Mesenchymal stem cell (in vitro differentiated cells and primary cell): Measurements from ENCODE around the gene TJP3.
"Not testable (repeated sequence)": the region's sequence is repeated elsewhere in the genome, so short reads cannot be mapped to it uniquely, and the experiment has no call there.

Experiments
- DNase-seq: peaks from one replicate; pipeline ENCODE4 v3.0.0-alpha.2; 2013
- H2AFZ ChIP-seq: one replicate; pipeline ENCODE4 v1.6.1; 2013; ENCODE audit warnings: low read depth, mild to moderate bottlenecking, control low read depth, inconsistent platforms, low read length, moderate library complexity
- H2AK5ac ChIP-seq: 2 replicates; pipeline ENCODE4 v1.6.1; 2013; ENCODE audit warnings: low read length, moderate library complexity, mild to moderate bottlenecking, inconsistent platforms; ENCODE audit not compliant: severe bottlenecking
- H2BK120ac ChIP-seq: one replicate; pipeline ENCODE4 v1.6.1; 2013; ENCODE audit warnings: low read depth, mild to moderate bottlenecking, inconsistent platforms, low read length, moderate library complexity
- H2BK12ac ChIP-seq, 2 experiments: one replicate each; pipeline ENCODE4 v1.6.1; 2013; ENCODE audit warnings: inconsistent platforms in 2 of 2, low read length in 2 of 2, mild to moderate bottlenecking in 2 of 2, moderate library complexity in 2 of 2, control low read depth in 1 of 2
- H2BK15ac ChIP-seq: one replicate; pipeline ENCODE4 v1.6.1; 2013; ENCODE audit warnings: mild to moderate bottlenecking, low read depth, inconsistent platforms; ENCODE audit not compliant: poor library complexity, severe bottlenecking
- H2BK5ac ChIP-seq: 2 replicates; pipeline ENCODE4 v1.6.1; 2013; ENCODE audit warnings: low read depth, mild to moderate bottlenecking, low read length, control low read depth, inconsistent platforms; ENCODE audit not compliant: poor library complexity, severe bottlenecking
- H3K14ac ChIP-seq, 2 experiments: one replicate each; pipeline ENCODE4 v1.6.1; 2013; ENCODE audit warnings: inconsistent platforms in 2 of 2, low read length in 2 of 2, control low read depth in 1 of 2, mild to moderate bottlenecking in 1 of 2, moderate library complexity in 1 of 2
- H3K18ac ChIP-seq, 2 experiments: one replicate each; pipeline ENCODE4 v1.6.1; 2013; ENCODE audit warnings: inconsistent platforms in 2 of 2, low read length in 2 of 2, control low read depth in 1 of 2, low read depth in 1 of 2, mild to moderate bottlenecking in 1 of 2
- H3K23ac ChIP-seq, 2 experiments: one replicate each; pipeline ENCODE4 v1.6.1; 2013; ENCODE audit warnings: inconsistent platforms in 2 of 2, low read length in 2 of 2, mild to moderate bottlenecking in 2 of 2, moderate library complexity in 2 of 2, control low read depth in 1 of 2
- H3K27ac ChIP-seq: 2 replicates; pipeline ENCODE4 v1.5.1; 2013; ENCODE audit warnings: mild to moderate bottlenecking, moderate library complexity, low read length, control low read depth, inconsistent platforms; ENCODE audit not compliant: poor library complexity, severe bottlenecking
- H3K27me3 ChIP-seq, 2 experiments: 2 replicates each; pipeline versions ENCODE4 v1.6.1 to v1.7.0; 2013; ENCODE audit warnings: low read length in 2 of 2, mild to moderate bottlenecking in 2 of 2, moderate library complexity in 2 of 2, control low read depth in 1 of 2, inconsistent platforms in 1 of 2; ENCODE audit not compliant: control insufficient read depth in 1 of 2, insufficient read depth in 1 of 2
- H3K36me3 ChIP-seq, 2 experiments: 2 replicates each; pipeline versions ENCODE4 v1.6.1 to v1.7.0; 2013; ENCODE audit warnings: low read length in 2 of 2, control low read depth in 1 of 2, inconsistent platforms in 1 of 2, low read depth in 1 of 2, mild to moderate bottlenecking in 1 of 2; ENCODE audit not compliant: insufficient read depth in 2 of 2, control insufficient read depth in 1 of 2
- H3K4ac ChIP-seq, 2 experiments: one replicate each; pipeline ENCODE4 v1.6.1; 2013; ENCODE audit warnings: inconsistent platforms in 2 of 2, low read length in 2 of 2, mild to moderate bottlenecking in 2 of 2, moderate library complexity in 2 of 2, control low read depth in 1 of 2, low read depth in 1 of 2
- H3K4me1 ChIP-seq: 2 replicates; pipeline ENCODE4 v1.6.1; 2013; ENCODE audit warnings: low read depth, low read length, control low read depth; ENCODE audit not compliant: control insufficient read depth, insufficient read depth
- H3K4me2 ChIP-seq: 2 replicates; pipeline ENCODE4 v1.6.1; 2013; ENCODE audit warnings: low read length, mild to moderate bottlenecking, inconsistent platforms; ENCODE audit not compliant: poor library complexity, severe bottlenecking
- H3K4me3 ChIP-seq, 2 experiments: 2 replicates each; pipeline versions ENCODE4 v1.5.1 to v1.7.0; 2013; ENCODE audit warnings: low read length in 2 of 2, mild to moderate bottlenecking in 2 of 2, control low read depth in 1 of 2, low read depth in 1 of 2; ENCODE audit not compliant: insufficient read depth in 1 of 2
- H3K79me1 ChIP-seq: replicated peaks from 2 replicates; pipeline ENCODE4 v1.6.1; 2013; ENCODE audit warnings: mild to moderate bottlenecking, control low read depth, low read length, inconsistent platforms; ENCODE audit not compliant: poor library complexity, severe bottlenecking
- H3K9ac ChIP-seq: 2 replicates; pipeline ENCODE4 v1.7.0; 2013; ENCODE audit warnings: mild to moderate bottlenecking, low read length, moderate library complexity
- H3K9me3 ChIP-seq: 2 replicates; pipeline ENCODE4 v1.7.0; 2013; ENCODE audit warnings: mild to moderate bottlenecking, low read length; ENCODE audit not compliant: control insufficient read depth
- H4K8ac ChIP-seq: one replicate; pipeline ENCODE4 v1.6.1; 2013; ENCODE audit warnings: inconsistent platforms, mild to moderate bottlenecking, low read length, moderate library complexity
- H4K91ac ChIP-seq: one replicate; pipeline ENCODE4 v1.6.1; 2013; ENCODE audit warnings: mild to moderate bottlenecking, low read length, inconsistent platforms
- WGBS: methylation state at CpG from one replicate; pipeline ENCODE4 v1.1.7; 2013; ENCODE audit warnings: mixed read lengths; 5-methylcytosine and 5-hydroxymethylcytosine counted together

TJP3 gene

GRCh38 chr19:3664879-3665642 lies 43.1 kb upstream of the TJP3 start:
- H3K4ac ChIP-seq, result no peak overlapping the region
- H4K91ac ChIP-seq, result no peak overlapping the region

DNA sequence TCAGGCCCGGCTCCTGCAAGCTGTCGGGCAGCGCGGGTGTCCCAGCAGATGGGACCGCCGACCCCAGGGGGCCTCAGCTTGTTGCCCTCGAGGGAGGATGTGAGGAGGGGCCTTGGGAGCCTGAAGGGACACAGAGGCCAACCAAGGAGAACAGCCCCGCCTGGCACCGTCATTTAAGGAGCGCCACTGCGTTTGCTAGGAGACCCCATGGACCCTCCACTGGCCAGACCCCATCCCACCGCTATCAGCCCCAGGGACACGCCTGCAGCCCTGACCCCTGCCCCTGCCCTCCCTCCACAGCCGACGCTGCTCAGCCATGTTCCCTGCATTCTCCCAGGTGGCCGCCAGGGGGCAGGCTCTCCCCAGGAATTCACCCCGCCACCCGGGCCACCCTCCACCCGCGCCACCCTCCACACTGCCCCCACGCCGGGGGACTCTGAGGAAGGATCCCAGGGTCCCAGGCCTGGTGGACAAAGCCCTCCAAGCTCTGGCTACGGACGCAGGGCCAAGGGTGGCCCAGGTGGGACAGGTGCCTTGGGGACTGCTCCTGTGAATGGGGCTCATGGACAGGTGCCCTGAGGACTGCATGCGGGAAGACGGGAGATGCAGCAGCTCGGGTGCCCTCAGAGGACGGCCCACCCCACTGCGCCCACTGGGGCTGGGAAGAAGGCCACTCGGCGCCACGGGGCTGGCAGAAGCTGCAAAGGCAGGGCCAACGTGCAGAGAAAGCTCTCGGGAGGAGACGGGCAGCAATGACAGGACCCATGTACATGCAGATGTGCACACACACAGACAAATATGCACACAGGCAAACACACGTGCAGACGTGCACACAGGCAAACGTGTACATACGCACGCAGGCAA lies 42.3 kb upstream of the TJP3 start:
- Histone ChIP-seq H3K4ac (no peak overlapping the region), H4K91ac (no peak overlapping the region), H2AFZ (no peak overlapping the region), H2BK120ac (no peak overlapping the region), H3K9me3 (no peaks in the 10 kb centered on the region), H2BK15ac (no peak overlapping the region), H3K9ac (no peak overlapping the region), H3K27me3 (no peaks in the 10 kb centered on the region), H4K8ac (peak overlapping the region; percentile 62), H2BK5ac (no peak overlapping the region), H3K36me3 (peaks cover 38 to 84% of the 10 kb centered on the region in 2 experiments), H3K23ac (no peak overlapping the region), H3K14ac (no peak overlapping the region), H3K79me1 (peaks cover 14% of the 10 kb centered on the region), H3K4me2 (no peak overlapping the region), H3K4me1 (peaks cover 63% of the 10 kb centered on the region), H3K18ac (no peak overlapping the region), H2BK12ac (peak overlapping the region in 1 of 2 experiments; percentile 6), H3K4me3 (no peak overlapping the region), H2AK5ac (peak overlapping the region; percentile 63), H3K27ac (no peak overlapping the region)
- peak; percentile 36 for DNase-seq
- WGBS, result 55% methylated on average over 37 of the region's 40 CpGs

More at GRCh38 chr19:3664879-3665642, 43.1 kb upstream of the TJP3 start:
- peaks cover 17% of the 10 kb centered on the region for H3K79me1 ChIP-seq
- no peak overlapping the region for H3K18ac ChIP-seq
- no peak overlapping the region for H2AFZ ChIP-seq
- H2BK12ac ChIP-seq, result no peak overlapping the region
- H2BK15ac ChIP-seq, result no peak overlapping the region
- peaks cover 45 to 92% of the 10 kb centered on the region in 2 experiments for H3K36me3 ChIP-seq
- DNase-seq, result no peak
- H3K4me3 ChIP-seq, result no peak overlapping the region
- no peak overlapping the region for H3K9ac ChIP-seq
- H2AK5ac ChIP-seq, result peak overlapping the region; percentile 63
- no peak overlapping the region for H4K8ac ChIP-seq
- H3K14ac ChIP-seq, result no peak overlapping the region
- no peaks in the 10 kb centered on the region for H3K9me3 ChIP-seq
- no peaks in the 10 kb centered on the region for H3K27me3 ChIP-seq
- no peak overlapping the region for H3K27ac ChIP-seq
- no peak overlapping the region for H3K23ac ChIP-seq
- peaks cover 55% of the 10 kb centered on the region for H3K4me1 ChIP-seq
- H2BK5ac ChIP-seq, result no peak overlapping the region
- WGBS, result 93% methylated on average over 17 of the region's 19 CpGs
- no peak overlapping the region for H2BK120ac ChIP-seq
- no peak overlapping the region for H3K4me2 ChIP-seq

DNA sequence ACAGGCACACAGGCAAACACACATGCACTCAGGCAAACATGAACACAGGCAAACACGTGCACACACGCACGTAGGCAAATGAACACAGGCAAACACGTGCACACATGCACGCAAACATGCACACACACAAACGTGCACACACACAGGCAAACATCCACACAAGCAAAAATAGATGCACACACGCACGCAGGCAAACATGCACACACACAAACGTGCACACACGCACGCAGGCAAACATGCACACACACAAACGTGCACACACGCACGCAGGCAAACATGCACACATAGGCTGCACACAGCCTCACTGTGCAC lies 41.7 kb upstream of the TJP3 start:
- not testable (repeated sequence) for H3K9me3 ChIP-seq, H3K14ac ChIP-seq, H4K91ac ChIP-seq, H3K9ac ChIP-seq, H2BK12ac ChIP-seq, H2BK120ac ChIP-seq, H4K8ac ChIP-seq, H3K27me3 ChIP-seq, H3K4me2 ChIP-seq, H2BK15ac ChIP-seq, H3K27ac ChIP-seq, H2AFZ ChIP-seq, H3K4me3 ChIP-seq, H3K18ac ChIP-seq, H3K23ac ChIP-seq, H3K4ac ChIP-seq, H2BK5ac ChIP-seq, DNase-seq, H2AK5ac ChIP-seq
- H3K36me3 ChIP-seq, result peaks cover 32 to 82% of the 10 kb centered on the region in 2 experiments
- WGBS, result 95% methylated on average over 14 of the region's 14 CpGs
- H3K4me1 ChIP-seq, result peaks cover 69% of the 10 kb centered on the region
- peaks cover 14% of the 10 kb centered on the region for H3K79me1 ChIP-seq

DNA sequence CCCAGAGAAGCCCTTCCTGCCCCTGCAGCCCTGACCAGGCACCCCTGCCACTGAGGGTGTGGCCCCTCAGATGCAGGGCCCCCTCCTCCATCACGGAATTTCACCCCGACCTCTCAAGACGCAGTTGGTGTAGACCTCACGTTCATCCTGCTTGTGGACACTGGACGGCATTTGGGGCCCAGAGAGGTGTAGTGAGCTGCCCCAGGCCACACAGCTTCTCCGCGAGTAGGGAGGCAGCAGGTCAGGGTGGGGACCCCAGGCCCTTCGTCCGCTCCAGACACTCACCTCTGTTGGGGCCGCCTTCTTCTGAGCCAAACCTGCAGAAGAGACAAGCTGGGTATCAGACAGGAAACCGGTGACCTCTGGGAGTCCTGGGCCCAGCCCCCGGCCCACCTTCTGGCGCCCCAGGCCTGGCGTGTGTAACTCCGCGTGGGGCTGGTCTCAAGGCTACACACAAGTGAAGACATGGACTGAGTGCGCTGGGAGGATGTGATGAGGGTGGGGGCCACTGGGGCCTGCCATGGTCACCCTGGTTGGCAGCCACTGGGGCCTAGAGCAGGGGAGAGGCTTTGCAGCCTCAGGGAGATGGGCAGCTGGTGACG lies 41.0 kb upstream of the TJP3 start:
- peak overlapping the region; percentile 44 for H2AK5ac ChIP-seq
- H2BK15ac ChIP-seq, result no peak overlapping the region
- no peak overlapping the region for H2BK5ac ChIP-seq
- H3K27ac ChIP-seq, result no peak overlapping the region
- H3K4me1 ChIP-seq, result peaks cover 75% of the 10 kb centered on the region
- H2BK12ac ChIP-seq, result no peak overlapping the region
- H3K14ac ChIP-seq, result no peak overlapping the region
- no peak overlapping the region for H3K9ac ChIP-seq
- DNase-seq, result no peak
- H4K91ac ChIP-seq, result no peak overlapping the region
- WGBS, result 90% methylated on average over 17 of the region's 18 CpGs
- H3K23ac ChIP-seq, result no peak overlapping the region
- no peak overlapping the region for H2AFZ ChIP-seq
- peaks cover 8% of the 10 kb centered on the region for H3K79me1 ChIP-seq
- no peak overlapping the region for H3K4me2 ChIP-seq
- no peak overlapping the region for H3K18ac ChIP-seq
- no peak overlapping the region for H4K8ac ChIP-seq
- H3K27me3 ChIP-seq, result no peaks in the 10 kb centered on the region
- no peak overlapping the region for H2BK120ac ChIP-seq
- H3K36me3 ChIP-seq, result peaks cover 27 to 76% of the 10 kb centered on the region in 2 experiments
- no peak overlapping the region for H3K4me3 ChIP-seq
- H3K4ac ChIP-seq, result no peak overlapping the region
- H3K9me3 ChIP-seq, result no peaks in the 10 kb centered on the region
